ENCODE measurements around the gene NR6A1.

The NR6A1 gene

DNA sequence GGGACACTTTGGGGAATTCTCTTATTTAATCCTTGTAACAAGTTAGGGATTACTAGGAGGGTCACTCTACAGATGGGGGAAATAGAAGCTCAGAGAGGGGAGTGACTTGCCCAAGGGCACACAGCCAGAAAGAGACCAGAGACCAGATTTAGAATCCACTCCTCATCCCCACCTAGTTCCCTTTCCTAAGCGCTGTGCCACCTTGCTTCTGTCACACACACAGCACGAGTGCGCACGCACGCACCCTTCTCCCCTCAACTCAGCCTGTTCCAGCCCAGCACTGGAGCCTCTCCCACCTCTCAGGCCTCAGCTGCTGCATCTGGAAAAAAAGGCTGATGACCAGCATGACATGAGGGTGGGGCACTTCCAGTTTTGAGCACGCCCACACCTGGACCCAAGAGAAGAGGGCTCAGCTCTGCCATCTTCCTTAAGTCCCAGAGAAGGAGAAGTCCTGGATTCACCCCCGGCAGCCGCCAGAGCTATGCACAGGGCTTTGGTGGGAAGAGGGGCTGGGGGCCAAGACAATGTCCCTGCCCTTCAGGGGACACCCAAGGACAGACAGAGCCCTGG, 282.4 kb downstream of the NR6A1 start:
- TF ChIP-seq, protein P1, sequence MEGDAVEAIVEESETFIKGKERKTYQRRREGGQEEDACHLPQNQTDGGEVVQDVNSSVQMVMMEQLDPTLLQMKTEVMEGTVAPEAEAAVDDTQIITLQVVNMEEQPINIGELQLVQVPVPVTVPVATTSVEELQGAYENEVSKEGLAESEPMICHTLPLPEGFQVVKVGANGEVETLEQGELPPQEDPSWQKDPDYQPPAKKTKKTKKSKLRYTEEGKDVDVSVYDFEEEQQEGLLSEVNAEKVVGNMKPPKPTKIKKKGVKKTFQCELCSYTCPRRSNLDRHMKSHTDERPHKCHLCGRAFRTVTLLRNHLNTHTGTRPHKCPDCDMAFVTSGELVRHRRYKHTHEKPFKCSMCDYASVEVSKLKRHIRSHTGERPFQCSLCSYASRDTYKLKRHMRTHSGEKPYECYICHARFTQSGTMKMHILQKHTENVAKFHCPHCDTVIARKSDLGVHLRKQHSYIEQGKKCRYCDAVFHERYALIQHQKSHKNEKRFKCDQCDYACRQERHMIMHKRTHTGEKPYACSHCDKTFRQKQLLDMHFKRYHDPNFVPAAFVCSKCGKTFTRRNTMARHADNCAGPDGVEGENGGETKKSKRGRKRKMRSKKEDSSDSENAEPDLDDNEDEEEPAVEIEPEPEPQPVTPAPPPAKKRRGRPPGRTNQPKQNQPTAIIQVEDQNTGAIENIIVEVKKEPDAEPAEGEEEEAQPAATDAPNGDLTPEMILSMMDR (IDR thresholded peaks at IDR 0.05): no peak
- no peak for TF ChIP-seq ZFX (IDR thresholded peaks at IDR 0.05; ENCODE audit: borderline replicate concordance)
- no peak overlapping the region for H3K27ac ChIP-seq

DNA sequence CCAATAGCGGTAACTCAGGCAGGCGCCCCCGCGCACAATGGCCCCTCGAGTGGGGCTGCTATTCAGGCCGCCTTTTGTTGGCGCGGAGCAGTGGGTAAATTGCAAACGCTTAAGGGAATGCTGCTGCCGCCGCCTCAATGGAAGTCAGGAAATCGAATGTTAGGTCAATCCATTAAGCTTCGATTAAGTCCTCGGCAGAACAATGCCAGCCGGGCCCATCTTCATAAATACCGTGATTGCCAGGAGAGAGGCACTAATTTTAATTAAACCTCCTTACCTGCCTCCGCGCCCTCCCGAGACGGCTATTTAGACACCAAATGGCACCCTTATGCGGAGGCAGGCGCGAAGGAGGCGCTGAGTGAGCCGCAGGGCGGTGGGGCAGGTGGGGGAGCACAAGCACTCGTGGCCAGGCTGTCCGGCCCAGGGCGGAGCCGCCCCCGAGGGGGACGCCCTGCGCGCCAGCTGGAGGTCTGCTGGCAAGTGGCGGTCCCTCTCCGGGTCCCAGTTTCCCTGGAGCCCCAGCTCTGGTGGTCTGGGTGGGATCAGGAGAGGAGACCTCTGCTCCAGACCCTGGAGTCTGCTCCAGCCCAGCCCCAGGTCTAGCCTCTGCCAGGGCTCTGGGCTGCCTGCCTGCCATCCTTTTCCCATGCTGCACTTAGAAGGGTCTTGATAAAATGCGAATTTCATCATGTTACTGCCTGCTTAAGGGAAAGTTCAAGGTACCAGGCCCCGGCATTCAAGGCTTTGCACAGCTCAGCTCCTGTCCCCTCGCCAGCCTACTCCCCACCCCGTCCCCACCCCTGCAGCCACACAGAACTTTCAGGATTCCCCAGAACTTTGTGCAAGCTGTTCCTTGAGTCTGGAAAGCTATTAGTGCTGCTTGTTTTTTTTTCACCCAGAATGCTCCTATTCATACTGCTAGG, 283.6 kb downstream of the NR6A1 start:
- TF ChIP-seq, protein P1 (IDR thresholded peaks at IDR 0.05): no peak
- TF ChIP-seq ZFX (IDR thresholded peaks at IDR 0.05; ENCODE audit: borderline replicate concordance): no peak
- H3K27ac ChIP-seq: no peak overlapping the region

DNA sequence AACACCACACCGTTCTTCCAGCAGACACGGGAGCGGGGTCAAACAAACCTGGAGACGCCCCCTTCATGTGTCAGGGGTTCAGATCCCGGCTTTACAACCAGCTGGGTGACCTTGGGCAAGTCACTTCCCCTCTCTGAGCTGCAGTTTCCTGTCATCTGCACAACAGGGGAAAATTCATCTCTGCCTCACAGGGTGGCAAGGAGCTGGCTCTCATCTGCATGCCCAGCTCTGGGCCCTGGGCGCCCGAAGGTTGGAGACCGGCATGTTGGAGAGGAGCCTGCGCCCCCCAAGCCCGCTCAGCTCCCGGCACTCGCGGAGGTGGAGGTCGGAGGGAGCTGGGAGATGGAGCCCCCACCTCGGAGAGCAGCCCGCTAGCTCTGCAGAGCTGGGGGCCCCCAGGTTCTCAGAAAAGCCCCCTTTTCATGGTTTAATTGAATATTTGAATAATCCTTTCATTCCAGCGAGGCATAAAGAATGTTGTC, 284.3 kb downstream of the NR6A1 start:
- H3K27ac ChIP-seq: no peak overlapping the region
- no peak for TF ChIP-seq ZFX (IDR thresholded peaks at IDR 0.05; ENCODE audit: borderline replicate concordance)
- TF ChIP-seq, protein P1 (IDR thresholded peaks at IDR 0.05): no peak

DNA sequence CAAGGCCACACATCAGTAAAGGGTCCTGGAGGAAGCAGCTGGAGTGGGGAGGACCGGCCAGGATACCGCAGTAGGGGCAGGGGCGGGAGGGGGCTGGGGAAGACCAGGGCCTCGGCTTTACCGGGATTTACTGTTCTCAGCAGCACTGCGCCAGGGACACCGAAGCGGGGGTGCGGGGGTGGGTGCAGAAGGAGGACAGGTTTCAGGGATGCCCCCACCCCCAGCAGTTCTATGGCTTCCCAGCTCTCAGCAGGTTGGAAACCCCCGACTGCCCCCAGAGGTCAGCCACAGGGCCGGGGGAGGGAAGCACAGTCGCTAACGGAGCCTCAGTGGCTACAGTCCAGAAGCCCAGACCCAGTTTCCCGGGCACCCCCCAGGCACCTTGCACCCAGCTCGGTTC, 285.2 kb downstream of the NR6A1 start:
- H3K27ac ChIP-seq: no peak overlapping the region
- TF ChIP-seq ZFX (IDR thresholded peaks at IDR 0.05; ENCODE audit: borderline replicate concordance): no peak
- TF ChIP-seq, protein P1 (IDR thresholded peaks at IDR 0.05): no peak

DNA sequence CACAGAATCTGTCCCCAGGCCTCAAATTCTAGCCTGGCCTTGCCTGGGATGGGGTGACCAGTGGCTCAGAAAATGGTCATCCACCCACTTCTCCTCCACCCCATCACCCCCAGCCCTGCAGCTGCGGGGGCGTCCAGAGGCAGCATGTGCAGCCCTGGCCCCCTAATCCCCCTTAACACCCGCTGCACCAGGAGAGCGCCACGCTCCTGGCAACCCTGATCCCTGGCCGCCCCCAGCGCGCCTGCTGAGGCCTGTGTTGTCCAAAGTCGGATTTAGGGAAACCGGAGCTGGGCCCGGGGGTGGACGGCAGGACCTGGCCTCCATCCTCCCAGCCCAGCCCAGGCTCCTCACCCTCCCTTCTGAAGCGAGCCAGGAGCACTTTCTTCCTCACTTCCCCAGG, 285.9 kb downstream of the NR6A1 start:
- H3K27ac ChIP-seq: no peak overlapping the region
- TF ChIP-seq ZFX (IDR thresholded peaks at IDR 0.05; ENCODE audit: borderline replicate concordance): no peak
- TF ChIP-seq, protein P1 (IDR thresholded peaks at IDR 0.05): no peak

DNA sequence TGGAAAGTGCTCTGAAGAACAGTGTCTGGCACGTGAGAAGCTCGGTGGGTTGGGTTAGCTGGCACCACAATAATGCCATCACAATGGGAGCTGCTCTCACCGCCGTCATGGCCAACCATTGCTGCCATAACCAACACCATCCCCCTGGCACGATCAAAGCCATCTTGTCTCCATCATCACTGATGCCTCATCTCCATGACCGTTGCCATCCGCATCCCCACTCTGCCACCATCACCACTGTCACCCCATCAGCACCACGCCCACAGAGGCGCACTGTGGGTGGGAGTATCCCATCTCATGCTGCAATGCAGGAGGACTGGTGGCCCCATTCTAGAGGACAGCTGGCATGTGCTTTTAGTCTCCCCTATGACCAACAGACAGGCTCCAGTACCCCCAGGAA, 287.6 kb downstream of the NR6A1 start:
- no peak overlapping the region for H3K27ac ChIP-seq
- TF ChIP-seq ZFX (IDR thresholded peaks at IDR 0.05; ENCODE audit: borderline replicate concordance): no peak
- TF ChIP-seq, protein P1 (IDR thresholded peaks at IDR 0.05): no peak

Measured in 22Rv1 (cell line).